Skeletal muscle satellite cell (primary cell): ENCODE results near the gene IRF3.

Experiments
- H3K27me3 ChIP-seq: 2 replicates; pipeline ENCODE4 v1.7.0; 2013; ENCODE audit warnings: low read length; ENCODE audit not compliant: control insufficient read depth, insufficient read depth
- H3K36me3 ChIP-seq: 2 replicates; pipeline ENCODE4 v1.7.0; 2013; ENCODE audit warnings: mild to moderate bottlenecking, control low read depth, low read length; ENCODE audit not compliant: insufficient read depth
- H3K4me1 ChIP-seq: 2 replicates; pipeline ENCODE4 v1.7.0; 2013; ENCODE audit warnings: low read length; ENCODE audit not compliant: control insufficient read depth, insufficient read depth
- H3K4me2 ChIP-seq: 2 replicates; pipeline ENCODE4 v1.7.0; 2013; ENCODE audit warnings: mild to moderate bottlenecking, low read length
- H3K4me3 ChIP-seq: 2 replicates; pipeline ENCODE4 v1.7.0; 2013; ENCODE audit warnings: low read length
- H3K9ac ChIP-seq: 2 replicates; pipeline ENCODE4 v1.7.0; 2013; ENCODE audit warnings: mild to moderate bottlenecking, low read depth, low read length, moderate library complexity
- H3K9me3 ChIP-seq: replicated peaks from 2 replicates; pipeline ENCODE4 v1.7.0; 2013; ENCODE audit warnings: mild to moderate bottlenecking, control low read depth, low read length

The IRF3 gene

DNA sequence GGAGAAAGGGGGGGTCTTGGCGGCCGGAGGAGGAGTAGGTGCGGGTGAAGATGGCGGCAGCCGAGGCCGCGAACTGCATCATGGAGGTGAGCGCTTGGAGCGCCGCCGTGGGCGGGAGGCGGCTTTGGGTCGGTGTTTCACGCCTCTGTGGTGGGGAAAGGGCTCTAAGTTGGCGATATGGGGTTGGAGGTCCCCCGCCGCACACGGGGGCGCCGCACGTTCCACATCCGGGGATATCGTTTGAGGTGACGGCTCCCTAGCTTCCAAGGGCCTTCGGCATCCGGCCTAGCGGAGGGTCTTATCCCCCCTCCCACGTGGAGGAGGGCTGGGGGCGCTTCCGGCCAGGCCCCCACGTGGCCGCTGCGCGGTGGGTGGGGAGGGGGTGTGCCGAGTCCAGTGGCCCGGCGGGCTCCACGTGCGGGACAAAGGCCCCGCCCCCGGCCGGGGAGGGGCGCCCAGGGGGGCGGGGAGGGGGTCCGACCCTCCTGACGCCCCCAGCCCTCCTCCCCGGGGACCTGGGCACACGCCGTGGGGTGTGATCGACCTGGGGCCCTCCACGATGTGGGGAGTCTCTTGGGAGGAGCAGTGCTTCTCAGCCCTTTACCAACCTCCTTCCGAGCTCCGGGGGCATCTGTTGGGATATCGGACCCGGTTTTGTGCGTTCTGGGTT, 11.7 kb upstream of the IRF3 start, which contains the start of gene PRMT1:
TSS of gene PRMT1 (plus strand) at position 41 of the 670 bp plus-strand sequence. CDS start at position 51, 10 bp downstream.
- H3K36me3 ChIP-seq, result peaks cover 11% of the 10 kb centered on the region
- peak within 1 kb of the TSS; percentile 94 for H3K4me2 ChIP-seq
- peak within 1 kb of the TSS; percentile 99 for H3K4me3 ChIP-seq
- H3K9me3 ChIP-seq, result no peaks in the 10 kb centered on the region
- peaks cover 25% of the 10 kb centered on the region for H3K4me1 ChIP-seq
- peak within 1 kb of the TSS; percentile 99 for H3K9ac ChIP-seq
- no peaks in the 10 kb centered on the region for H3K27me3 ChIP-seq

DNA sequence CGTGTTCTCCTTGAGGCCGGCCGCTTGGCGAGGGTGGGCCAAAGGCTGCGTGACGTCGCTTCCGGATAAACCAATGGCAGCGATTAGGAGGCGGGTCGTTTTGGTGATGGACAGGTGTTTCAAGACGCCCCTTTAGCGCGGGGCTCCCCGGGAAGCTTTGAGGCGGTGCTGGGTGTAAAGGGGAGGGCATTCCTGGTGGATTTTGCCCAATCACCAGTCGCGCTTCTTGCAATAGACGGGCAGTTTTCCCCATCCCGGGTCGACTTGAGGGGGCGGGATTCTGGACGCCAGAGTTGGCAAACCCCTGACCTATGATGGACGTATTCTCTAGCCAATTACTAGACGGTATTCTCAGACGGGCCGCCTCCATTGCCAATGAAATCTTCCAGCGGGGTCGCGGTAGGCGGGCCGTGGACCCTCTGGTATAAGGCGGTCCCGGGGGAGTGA, 11.2 kb upstream of the IRF3 start:
- no peaks in the 10 kb centered on the region for H3K27me3 ChIP-seq
- H3K9ac ChIP-seq, result peak overlapping the region; percentile 99
- H3K4me3 ChIP-seq, result peak overlapping the region; percentile 99
- H3K4me1 ChIP-seq, result peaks cover 29% of the 10 kb centered on the region
- peaks cover 6% of the 10 kb centered on the region for H3K36me3 ChIP-seq
- H3K4me2 ChIP-seq, result peak overlapping the region; percentile 94
- H3K9me3 ChIP-seq, result no peaks in the 10 kb centered on the region

DNA sequence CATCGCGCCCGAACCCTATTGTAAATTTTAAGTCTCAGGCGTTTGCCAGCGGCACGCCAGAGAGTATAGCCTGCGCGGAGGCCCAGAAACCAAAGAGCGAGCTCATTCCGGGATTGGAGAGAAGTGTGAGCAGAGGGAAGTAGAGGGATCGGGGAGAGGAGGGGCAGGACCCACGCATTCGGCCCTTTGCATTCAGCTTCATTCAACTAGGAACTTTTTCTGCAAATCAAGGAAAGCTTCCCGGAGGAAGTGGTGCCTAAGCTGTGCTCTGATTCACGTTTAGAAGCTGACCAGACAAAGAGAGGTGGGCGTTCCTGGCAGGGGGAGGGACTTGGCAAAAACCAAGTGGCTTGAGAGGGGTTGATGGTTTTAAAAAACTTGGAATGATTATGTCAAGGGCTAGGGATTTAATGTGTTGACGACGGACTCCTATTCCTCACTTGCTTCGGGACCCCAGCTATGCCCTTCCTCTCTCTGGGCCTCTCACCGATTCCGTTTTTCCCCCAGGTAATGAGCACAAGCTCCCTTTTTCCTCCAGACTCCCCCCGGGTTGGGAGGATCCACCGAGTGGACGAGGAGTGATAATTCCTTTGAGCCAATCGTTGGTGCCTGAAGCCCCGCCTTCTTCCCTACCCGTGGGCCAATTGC, 10.6 kb upstream of the IRF3 start:
- H3K27me3 ChIP-seq, result no peaks in the 10 kb centered on the region
- H3K4me1 ChIP-seq, result peaks cover 32% of the 10 kb centered on the region
- peak overlapping the region; percentile 68 for H3K4me3 ChIP-seq

DNA sequence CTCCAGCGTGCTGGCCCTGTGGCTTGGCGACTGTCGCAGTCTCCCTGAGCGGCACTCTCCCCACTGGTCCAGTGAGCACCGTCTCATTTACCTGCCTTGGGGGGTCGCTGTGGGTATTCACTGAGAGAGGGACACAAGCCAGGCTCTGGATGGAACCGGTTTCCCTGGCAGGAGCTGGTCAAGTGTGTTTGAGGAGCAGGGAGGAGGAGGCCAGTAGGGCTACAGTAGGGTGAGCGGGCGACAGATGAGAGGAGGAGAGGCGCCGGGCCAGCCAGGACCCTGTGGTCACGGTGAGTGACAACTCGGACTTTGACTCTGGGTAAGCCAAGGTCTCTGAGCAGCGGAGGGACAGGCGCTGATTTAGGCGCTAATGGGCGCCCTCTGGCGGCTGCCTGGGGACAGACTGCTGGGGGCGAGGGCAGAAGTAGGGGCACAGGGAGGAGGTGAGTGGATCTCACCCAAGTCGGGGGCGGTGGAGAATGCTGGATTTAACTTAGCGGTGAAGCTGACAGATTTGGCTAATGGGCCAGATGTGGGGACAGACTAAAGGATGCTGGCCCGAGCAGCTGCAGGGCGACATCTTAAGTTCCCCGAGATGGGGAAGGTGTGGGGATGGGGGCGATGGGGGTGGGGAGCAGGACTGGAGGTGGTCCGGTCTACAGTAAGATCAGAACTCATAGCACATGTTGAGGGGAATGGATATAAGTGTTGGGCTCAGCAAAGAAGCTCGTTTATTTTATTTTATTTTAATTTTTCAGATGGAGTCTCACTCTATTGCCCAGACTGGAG, 6.7 kb upstream of the IRF3 start:
- Histone ChIP-seq H3K4me1 (peaks cover 17% of the 10 kb centered on the region), H3K36me3 (peaks cover 3% of the 10 kb centered on the region), H3K4me2 (peak overlapping the region; percentile 70), H3K9me3 (no peaks in the 10 kb centered on the region), H3K4me3 (peak overlapping the region; percentile 56), H3K27me3 (no peaks in the 10 kb centered on the region), H3K9ac (peak overlapping the region; percentile 64)

More for the DNA sequence above, 10.6 kb upstream of the IRF3 start:
- Histone ChIP-seq H3K36me3 (peaks cover 4% of the 10 kb centered on the region), H3K9ac (peak overlapping the region; percentile 89), H3K9me3 (no peaks in the 10 kb centered on the region), H3K4me2 (peak overlapping the region; percentile 91)

DNA sequence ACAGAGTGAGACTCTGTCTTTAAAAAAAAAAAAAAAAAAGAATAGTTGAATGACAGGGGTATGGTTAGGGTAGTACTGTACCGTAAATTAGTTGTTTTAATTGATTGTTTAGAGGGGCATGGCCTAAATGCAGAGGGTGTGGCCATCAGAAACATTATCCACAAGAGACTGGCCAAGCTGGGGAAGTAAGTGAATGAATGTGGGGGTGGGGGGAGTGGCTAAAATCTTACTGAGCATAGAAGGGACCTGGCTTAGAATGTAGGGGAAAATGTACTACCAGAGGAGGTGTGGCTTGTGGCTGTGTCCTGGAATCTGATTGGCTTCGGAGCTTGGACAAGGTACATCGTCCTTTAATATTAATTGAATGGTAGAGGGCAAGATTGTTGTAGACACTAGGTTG, 3.9 kb upstream of the IRF3 start:
- peaks cover 22% of the 10 kb centered on the region for H3K4me1 ChIP-seq
- no peaks in the 10 kb centered on the region for H3K9me3 ChIP-seq
- H3K9ac ChIP-seq, result no peak overlapping the region
- H3K4me2 ChIP-seq, result no peak overlapping the region
- H3K27me3 ChIP-seq, result no peaks in the 10 kb centered on the region
- H3K36me3 ChIP-seq, result peaks cover 3% of the 10 kb centered on the region
- no peak overlapping the region for H3K4me3 ChIP-seq

DNA sequence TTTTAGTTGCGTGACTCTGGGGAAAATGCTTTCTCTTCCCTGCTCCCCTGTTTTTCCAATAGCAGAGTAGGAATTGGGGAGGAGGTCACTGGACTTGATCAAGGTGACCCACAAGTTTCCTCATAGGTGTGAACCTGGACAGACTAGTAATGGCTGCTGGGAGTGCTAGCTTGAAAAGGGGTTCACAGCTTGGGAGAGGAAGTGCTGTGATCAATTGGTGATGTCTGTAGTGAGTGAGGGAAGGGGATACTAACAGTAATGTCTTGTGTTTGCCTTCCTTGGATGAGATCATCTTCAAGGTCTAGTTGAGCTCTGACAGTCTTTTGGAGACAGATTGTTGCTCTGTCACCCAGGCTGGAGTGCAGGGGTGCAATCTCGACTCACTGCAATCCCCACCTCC, 1.8 kb upstream of the IRF3 start:
- Histone ChIP-seq H3K4me1 (peaks cover 27% of the 10 kb centered on the region), H3K4me3 (no peak overlapping the region), H3K36me3 (peaks cover 11% of the 10 kb centered on the region), H3K9me3 (no peaks in the 10 kb centered on the region), H3K27me3 (no peaks in the 10 kb centered on the region), H3K9ac (no peak overlapping the region), H3K4me2 (peak overlapping the region; percentile 95)

DNA sequence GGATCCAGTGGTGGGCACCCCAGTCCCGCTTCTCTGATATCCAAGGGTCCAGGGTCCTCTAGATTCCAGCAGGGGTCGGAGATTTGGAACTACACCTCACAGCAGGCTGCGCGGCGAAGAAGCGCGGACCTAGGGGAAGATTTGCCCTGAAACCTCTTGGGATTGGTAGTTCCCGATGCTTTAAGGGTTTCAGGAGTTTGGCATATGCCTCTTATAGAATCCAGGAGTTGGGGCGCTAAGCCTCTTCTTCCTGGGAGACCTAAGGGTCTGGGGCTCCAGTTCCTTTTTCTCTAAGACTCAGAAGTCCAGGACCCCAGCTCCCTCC, 425 bp upstream of the IRF3 start:
- Histone ChIP-seq H3K27me3 (no peaks in the 10 kb centered on the region), H3K36me3 (peaks cover 22% of the 10 kb centered on the region), H3K9me3 (no peaks in the 10 kb centered on the region), H3K4me3 (peak overlapping the region; percentile 92), H3K4me2 (peak overlapping the region; percentile 95), H3K4me1 (peaks cover 20% of the 10 kb centered on the region), H3K9ac (peak overlapping the region; percentile 89)

DNA sequence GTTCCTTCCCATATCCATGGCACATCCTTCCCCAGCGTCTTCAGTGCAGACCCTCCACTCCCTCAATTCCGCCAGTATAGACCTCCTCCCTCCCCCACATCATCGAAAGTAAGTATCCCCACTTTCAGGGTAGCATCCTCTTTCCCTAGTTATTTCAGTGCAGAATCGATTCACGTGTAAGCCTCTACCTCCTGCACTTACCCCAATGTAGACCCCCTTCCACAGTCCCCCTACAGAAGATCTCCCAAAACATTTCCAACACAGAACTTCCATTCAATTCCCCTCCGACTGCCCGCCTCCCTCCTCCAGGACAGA, 664 bp downstream of the IRF3 start:
- no peaks in the 10 kb centered on the region for H3K9me3 ChIP-seq
- H3K27me3 ChIP-seq, result no peaks in the 10 kb centered on the region
- H3K9ac ChIP-seq, result peak overlapping the region; percentile 89
- peaks cover 20% of the 10 kb centered on the region for H3K4me1 ChIP-seq
- H3K36me3 ChIP-seq, result peaks cover 32% of the 10 kb centered on the region
- peak overlapping the region; percentile 92 for H3K4me3 ChIP-seq
- H3K4me2 ChIP-seq, result peak overlapping the region; percentile 95

DNA sequence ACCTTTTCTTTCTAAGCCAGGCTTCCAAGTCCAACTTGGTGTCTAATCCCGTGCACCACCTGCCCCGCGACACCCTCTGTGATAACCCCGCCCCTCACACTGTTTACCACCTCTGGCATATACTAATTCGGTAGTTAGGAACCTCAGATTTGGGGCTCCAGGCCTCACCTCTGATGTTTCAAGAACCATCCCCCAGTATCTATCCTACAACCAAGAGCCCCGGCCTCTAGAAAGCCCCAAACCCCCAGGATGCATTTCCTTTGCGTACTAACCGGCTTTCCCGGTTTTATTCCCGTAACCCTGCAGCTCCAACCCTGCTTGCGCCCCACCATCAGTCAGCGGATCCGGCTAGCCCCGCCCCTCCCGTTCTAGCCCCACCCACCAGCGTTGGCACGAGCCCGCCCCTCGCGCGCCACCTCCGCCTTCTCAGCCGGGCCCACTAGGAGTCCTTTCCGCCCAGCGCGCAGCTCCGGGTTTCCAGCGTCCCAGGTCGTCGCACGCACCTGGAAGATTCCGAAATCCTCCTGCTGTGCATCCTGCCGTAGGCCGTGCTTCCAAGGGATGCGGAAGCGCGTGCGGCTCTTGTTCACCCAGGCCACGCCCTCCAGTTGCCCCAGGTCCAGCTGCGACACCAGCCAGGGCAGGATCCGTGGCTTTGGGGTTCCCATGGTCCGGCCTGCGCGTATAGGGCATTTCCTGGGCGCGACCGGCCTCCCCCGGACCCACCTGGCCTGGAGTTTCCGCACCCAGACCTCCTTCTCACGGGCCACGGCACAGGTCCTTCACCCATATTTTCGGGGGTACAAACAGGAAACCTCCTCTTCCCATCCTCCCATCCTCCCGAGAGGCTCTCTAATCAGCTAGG, 1.3 kb downstream of the IRF3 start:
- peak overlapping the region; percentile 95 for H3K4me2 ChIP-seq
- peaks cover 20% of the 10 kb centered on the region for H3K4me1 ChIP-seq
- peak overlapping the region; percentile 92 for H3K4me3 ChIP-seq
- H3K36me3 ChIP-seq, result peaks cover 38% of the 10 kb centered on the region
- H3K9ac ChIP-seq, result peak overlapping the region; percentile 89
- H3K9me3 ChIP-seq, result no peaks in the 10 kb centered on the region
- no peaks in the 10 kb centered on the region for H3K27me3 ChIP-seq

DNA sequence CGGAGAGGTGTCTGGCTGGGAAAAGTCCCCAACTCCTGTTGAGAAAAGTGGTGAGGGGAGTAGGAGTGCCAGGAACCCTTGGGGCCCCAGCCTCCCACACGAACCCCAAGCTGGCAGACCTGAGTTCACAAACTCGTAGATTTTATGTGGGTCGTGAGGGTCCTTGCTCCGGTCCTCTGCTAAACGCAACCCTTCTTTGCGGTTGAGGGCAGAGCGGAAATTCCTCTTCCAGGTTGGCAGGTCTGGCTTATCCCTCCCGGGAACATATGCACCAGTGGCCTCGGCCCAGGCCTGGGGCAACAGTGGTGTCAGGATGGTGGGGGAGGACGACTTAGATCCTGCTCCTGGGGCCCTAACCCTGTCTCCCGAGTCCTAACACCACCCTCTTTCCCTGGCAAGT, 2.4 kb downstream of the IRF3 start:
- Histone ChIP-seq H3K4me3 (no peak overlapping the region), H3K36me3 (peaks cover 47% of the 10 kb centered on the region), H3K27me3 (no peaks in the 10 kb centered on the region), H3K9ac (no peak overlapping the region), H3K4me2 (no peak overlapping the region), H3K9me3 (no peaks in the 10 kb centered on the region), H3K4me1 (peaks cover 20% of the 10 kb centered on the region)

DNA sequence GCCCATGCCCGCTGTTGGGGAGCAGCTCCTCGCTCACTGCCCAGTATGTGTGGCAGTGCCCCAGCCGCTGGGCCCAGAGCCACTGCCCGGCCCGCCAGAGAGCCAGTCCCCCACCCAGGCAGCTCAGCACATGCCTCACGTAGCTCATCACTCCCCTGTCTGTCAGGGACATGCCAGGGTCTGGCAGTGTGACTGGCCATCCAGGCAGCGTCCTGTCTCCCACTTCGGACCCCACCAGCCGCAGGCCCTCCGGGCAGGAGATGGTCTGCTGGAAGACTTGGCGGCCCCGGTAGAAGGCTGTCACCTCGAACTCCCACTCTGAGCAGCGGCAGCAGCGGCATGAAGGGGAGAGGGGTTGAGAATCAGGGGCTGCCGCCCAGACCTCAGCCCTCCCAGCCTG, 3.6 kb downstream of the IRF3 start:
- Histone ChIP-seq H3K36me3 (peaks cover 55% of the 10 kb centered on the region), H3K27me3 (no peaks in the 10 kb centered on the region), H3K4me3 (no peak overlapping the region), H3K4me2 (no peak overlapping the region), H3K4me1 (peaks cover 15% of the 10 kb centered on the region), H3K9ac (no peak overlapping the region), H3K9me3 (no peaks in the 10 kb centered on the region)
